HEK293 (cell line): ENCODE data around the gene PSEN2.
A peak's percentile ranks its signal among the peaks of the same experiment; 100 is the strongest.

Experiments used
- CTCF ChIA-PET: fragments of 350-600 bp; formaldehyde crosslinking; extraction: SDS; loops from one replicate; lab custom pipeline; 2021; ENCODE audit warnings: antibody characterized with exemption; lab: Yijun Ruan, JAX
- POLR2A ChIA-PET: fragments of 300-600 bp; formaldehyde crosslinking; extraction: SDS; loops from one replicate; lab custom pipeline; 2020; ENCODE audit warnings: antibody characterized with exemption, inconsistent platforms; lab: Yijun Ruan, JAX
- H3K27ac ChIP-seq: fragments of 200-500 bp; sonication (Bioruptor generic); 2 replicates; pipeline ENCODE4 v1.5.1; 2014; ENCODE audit warnings: low read depth, low read length, control low read depth, inconsistent platforms; ENCODE audit errors: extremely low read depth
- H3K36me3 ChIP-seq, 2 experiments: fragments of 200-500 bp in 1 of 2; sonication (Bioruptor generic) in 1 of 2; 1 replicate in 1 of 2; 2 replicates in 1 of 2; pipeline ENCODE4 v1.5.1; 2014 to 2017; ENCODE audit warnings: inconsistent platforms in 2 of 2, low read length in 2 of 2; ENCODE audit not compliant: control insufficient read depth in 2 of 2, insufficient read depth in 1 of 2
- H3K4me1 ChIP-seq: fragments of 200-500 bp; sonication (Bioruptor generic); 2 replicates; pipeline ENCODE4 v1.5.1; 2014; ENCODE audit warnings: mild to moderate bottlenecking, low read length, inconsistent platforms; ENCODE audit not compliant: control insufficient read depth, insufficient read depth
- H3K4me3 ChIP-seq: 2 replicates; pipeline ENCODE4 v1.5.1; 2011; ENCODE audit warnings: low read depth, mild to moderate bottlenecking, control low read depth, low read length, moderate library complexity
- H3K9me3 ChIP-seq: fragments of 200-500 bp; sonication (Bioruptor generic); 2 replicates; pipeline ENCODE4 v1.5.1; 2014; ENCODE audit warnings: low read depth, low read length, inconsistent platforms; ENCODE audit not compliant: control insufficient read depth, insufficient read depth
- GFI1B ChIP-seq: fragments of 450-650 bp; formaldehyde crosslinking; IDR thresholded peaks from 2 replicates; pipeline ENCODE4 v1.5.1; 2016; ENCODE audit warnings: missing biosample characterization, missing genetic modification characterization
- HOXC10 ChIP-seq: sonication (generic); formaldehyde crosslinking; IDR thresholded peaks from 2 replicates; pipeline ENCODE4 v1.8.1; 2023; ENCODE audit warnings: mild to moderate bottlenecking, missing genetic modification reagents
- IKZF3 ChIP-seq: fragments of 450-650 bp; IDR thresholded peaks from 2 replicates; pipeline ENCODE4 v1.5.0; 2018; ENCODE audit warnings: missing biosample characterization, mild to moderate bottlenecking, missing genetic modification characterization, moderate library complexity
- SCRT1 ChIP-seq: fragments of 450-650 bp; formaldehyde crosslinking; IDR thresholded peaks from 2 replicates; pipeline ENCODE4 v1.5.1; 2016; ENCODE audit warnings: missing biosample characterization, missing genetic modification characterization, borderline replicate concordance
- SP3 ChIP-seq: fragments of 450-650 bp; formaldehyde crosslinking; IDR thresholded peaks from 2 replicates; pipeline ENCODE4 v1.5.1; 2016; ENCODE audit warnings: missing biosample characterization, missing genetic modification characterization
- YY1 ChIP-seq: fragments of 450-650 bp; formaldehyde crosslinking; IDR thresholded peaks from 2 replicates; pipeline ENCODE4 v1.5.1; 2018; ENCODE audit warnings: missing biosample characterization, missing genetic modification characterization
- ZBTB7A ChIP-seq: fragments of 450-650 bp; formaldehyde crosslinking; IDR thresholded peaks from 2 replicates; pipeline ENCODE4 v1.5.1; 2016; ENCODE audit warnings: low read depth, missing biosample characterization, missing genetic modification characterization
- ZBTB8A ChIP-seq: fragments of 450-650 bp; formaldehyde crosslinking; IDR thresholded peaks from 2 replicates; pipeline ENCODE4 v1.5.1; 2016; ENCODE audit warnings: missing biosample characterization, missing genetic modification characterization
- ZFP3 ChIP-seq: fragments of 450-650 bp; formaldehyde crosslinking; IDR thresholded peaks from 2 replicates; pipeline ENCODE4 v1.5.1; 2016; ENCODE audit warnings: low read depth, missing biosample characterization, missing genetic modification characterization
- ZNF114 ChIP-seq: fragments of 450-650 bp; formaldehyde crosslinking; IDR thresholded peaks from 2 replicates; pipeline ENCODE4 v1.5.0; 2017; ENCODE audit warnings: missing biosample characterization, missing genetic modification characterization
- ZNF121 ChIP-seq: fragments of 450-650 bp; formaldehyde crosslinking; IDR thresholded peaks from 2 replicates; pipeline ENCODE4 v1.5.1; 2016; ENCODE audit warnings: missing biosample characterization, missing genetic modification characterization
- ZNF140 ChIP-seq: fragments of 450-650 bp; formaldehyde crosslinking; IDR thresholded peaks from 2 replicates; pipeline ENCODE4 v1.5.1; 2016; ENCODE audit warnings: missing biosample characterization, missing genetic modification characterization
- ZNF174 ChIP-seq: fragments of 450-650 bp; formaldehyde crosslinking; IDR thresholded peaks from 2 replicates; pipeline ENCODE4 v1.5.0; 2017; ENCODE audit warnings: missing biosample characterization, mild to moderate bottlenecking, missing genetic modification characterization
- ZNF24 ChIP-seq: fragments of 450-650 bp; formaldehyde crosslinking; IDR thresholded peaks from 2 replicates; pipeline ENCODE4 v1.5.1; 2016; ENCODE audit warnings: missing biosample characterization, missing genetic modification characterization
- ZNF362 ChIP-seq: fragments of 450-650 bp; formaldehyde crosslinking; IDR thresholded peaks from 2 replicates; pipeline ENCODE4 v1.5.1; 2016; ENCODE audit warnings: missing biosample characterization, missing genetic modification characterization
- ZNF398 ChIP-seq: fragments of 450-650 bp; formaldehyde crosslinking; IDR thresholded peaks from 2 replicates; pipeline ENCODE4 v1.5.1; 2017; ENCODE audit warnings: missing biosample characterization, missing genetic modification characterization
- ZNF404 ChIP-seq: fragments of 450-650 bp; formaldehyde crosslinking; IDR thresholded peaks from 2 replicates; pipeline ENCODE4 v1.5.1; 2017; ENCODE audit warnings: missing biosample characterization, missing genetic modification characterization
- ZNF416 ChIP-seq: fragments of 450-650 bp; formaldehyde crosslinking; IDR thresholded peaks from 2 replicates; pipeline ENCODE4 v1.5.1; 2016; ENCODE audit warnings: missing biosample characterization, missing genetic modification characterization
- ZNF449 ChIP-seq: fragments of 450-650 bp; formaldehyde crosslinking; IDR thresholded peaks from 2 replicates; pipeline ENCODE4 v1.5.1; 2017; ENCODE audit warnings: missing biosample characterization, mild to moderate bottlenecking, missing genetic modification characterization, moderate library complexity
- ZNF521 ChIP-seq: fragments of 450-650 bp; formaldehyde crosslinking; IDR thresholded peaks from 2 replicates; pipeline ENCODE4 v1.5.1; 2017; ENCODE audit warnings: missing biosample characterization, mild to moderate bottlenecking, missing genetic modification characterization
- ZNF529 ChIP-seq: fragments of 450-650 bp; formaldehyde crosslinking; IDR thresholded peaks from 2 replicates; pipeline ENCODE4 v1.5.1; 2017; ENCODE audit warnings: missing genetic modification characterization, missing biosample characterization; ENCODE audit not compliant: insufficient replicate concordance
- ZNF548 ChIP-seq: fragments of 450-650 bp; formaldehyde crosslinking; IDR thresholded peaks from 2 replicates; pipeline ENCODE4 v1.5.1; 2016; ENCODE audit warnings: missing biosample characterization, missing genetic modification characterization
- ZNF571 ChIP-seq: fragments of 450-650 bp; formaldehyde crosslinking; IDR thresholded peaks from 2 replicates; pipeline ENCODE4 v1.5.0; 2017; ENCODE audit warnings: missing biosample characterization, missing genetic modification characterization
- ZNF639 ChIP-seq: fragments of 450-650 bp; formaldehyde crosslinking; IDR thresholded peaks from 2 replicates; pipeline ENCODE4 v1.5.1; 2016; ENCODE audit warnings: missing biosample characterization, missing genetic modification characterization
- ZNF654 ChIP-seq: fragments of 450-650 bp; formaldehyde crosslinking; IDR thresholded peaks from 2 replicates; pipeline ENCODE4 v1.5.1; 2016; ENCODE audit warnings: low read depth, missing biosample characterization, missing genetic modification characterization
- ZNF658 ChIP-seq: fragments of 450-650 bp; formaldehyde crosslinking; IDR thresholded peaks from 2 replicates; pipeline ENCODE4; 2016; ENCODE audit warnings: missing biosample characterization, missing genetic modification characterization
- ZNF664 ChIP-seq: fragments of 450-650 bp; formaldehyde crosslinking; IDR thresholded peaks from 2 replicates; pipeline ENCODE4 v1.5.1; 2016; ENCODE audit warnings: missing biosample characterization, missing genetic modification characterization
- ZNF692 ChIP-seq: fragments of 450-650 bp; formaldehyde crosslinking; IDR thresholded peaks from 2 replicates; pipeline ENCODE4 v1.5.1; 2016; ENCODE audit warnings: missing biosample characterization, missing genetic modification characterization
- ZNF785 ChIP-seq: fragments of 450-650 bp; formaldehyde crosslinking; IDR thresholded peaks from 2 replicates; pipeline ENCODE4 v1.5.1; 2016; ENCODE audit warnings: missing biosample characterization, missing genetic modification characterization
- ZNF830 ChIP-seq: fragments of 450-650 bp; IDR thresholded peaks from 2 replicates; pipeline ENCODE4 v1.5.0; 2018; ENCODE audit warnings: missing biosample characterization, missing genetic modification characterization, low read depth, mild to moderate bottlenecking, moderate library complexity
- ZSCAN18 ChIP-seq: fragments of 450-650 bp; formaldehyde crosslinking; IDR thresholded peaks from 2 replicates; pipeline ENCODE4 v1.5.1; 2016; ENCODE audit warnings: missing biosample characterization, missing genetic modification characterization

Gene PSEN2

GRCh38 chr1:226939438-226940028 is 69.1 kb downstream of the PSEN2 start:
- Histone ChIP-seq H3K36me3 (no peaks in the 10 kb centered on the region; a peak in 1 of 3 replicates), H3K9me3 (no peaks in the 10 kb centered on the region), H3K4me1 (peaks cover 8% of the 10 kb centered on the region), H3K27ac (peak overlapping the region; percentile 85), H3K4me3 (peak overlapping the region; percentile 45)
- POLR2A ChIA-PET = interaction anchor here (0.6 to 1.5 kb wide), 17 partner anchors 9 to 755 kb away, joined by 3 to 11 read pairs (median 5); partner anchors contain the start of genes PARP1 and PSEN2
- CTCF ChIA-PET = no interaction called here
- TF ChIP-seq ZNF398 (tag by site-specific recombination) (peak; percentile 48), SCRT1 (tag by site-specific recombination) (peak; percentile 75), IKZF3 (tag by site-specific recombination) (no peak), ZNF529 (tag by site-specific recombination) (no peak), ZNF362 (no peak), ZNF692 (tag by site-specific recombination) (peak; percentile 99), ZNF416 (no peak), ZBTB8A (tag by site-specific recombination) (peak; percentile 66), YY1 (tag by site-specific recombination) (peak; percentile 78; the same call in 1 of the 2 replicates), GFI1B (tag by site-specific recombination) (peak; percentile 73), ZNF121 (tag by site-specific recombination) (peak; percentile 83; the same call in 1 of the 2 replicates), ZFP3 (tag by site-specific recombination) (no peak; the same call in 1 of the 2 replicates), ZNF785 (tag by site-specific recombination) (0 out of 2 replicates have a peak, but pooled peaks have one; percentile 29), ZNF404 (tag by site-specific recombination) (no peak), ZNF658 (tag by site-specific recombination) (no peak), ZNF639 (tag by site-specific recombination) (peak; percentile 78), ZNF571 (no peak), ZNF548 (tag by site-specific recombination) (0 out of 2 replicates have a peak, but pooled peaks have one; percentile 18), HOXC10 (CRISPR knock-in tag) (no peak), ZNF449 (tag by site-specific recombination) (no peak; the same call in 1 of the 2 replicates), ZNF664 (0 out of 2 replicates have a peak, but pooled peaks have one; percentile 24), ZNF830 (tag by site-specific recombination) (no peak), ZSCAN18 (tag by site-specific recombination) (no peak), ZNF174 (tag by site-specific recombination) (no peak), ZNF24 (tag by site-specific recombination) (peak; percentile 85), SP3 (tag by site-specific recombination) (no peak), ZNF114 (no peak), ZNF654 (tag by site-specific recombination) (no peak), ZBTB7A (tag by site-specific recombination) (peak; percentile 68; the same call in 1 of the 2 replicates), ZNF140 (tag by site-specific recombination) (no peak), ZNF521 (tag by site-specific recombination) (no peak)
